COR-L47 (cell line): ENCODE data around the gene KCNJ14.

Source experiments
- DNase-seq: peaks from one replicate; lab custom pipeline; 2025; lab: John Stamatoyannopoulos, UW

Gene KCNJ14

GRCh38 chr19:48455171-48455907, at the start of gene KCNJ14:
KCNJ14 (plus strand) TSS chr19:48455574; CDS start chr19:48461725, 6,151 bp downstream.
- no peak for DNase-seq

GRCh38 chr19:48405850-48406249, 49.5 kb upstream of the KCNJ14 start:
- no peak for DNase-seq

- no peak for DNase-seq
Measured at GRCh38 chr19:48413879-48414587, 41.3 kb upstream of the KCNJ14 start.

- DNase-seq = no peak
Measured at GRCh38 chr19:48415395-48415794, 40.0 kb upstream of the KCNJ14 start.

GRCh38 chr19:48415806-48416221, 39.6 kb upstream of the KCNJ14 start:
- DNase-seq = no peak

- DNase-seq = no peak
Measured at GRCh38 chr19:48417421-48417820, 38.0 kb upstream of the KCNJ14 start.

- DNase-seq = no peak
Measured at GRCh38 chr19:48418317-48419064, 36.9 kb upstream of the KCNJ14 start.

- DNase-seq = no peak
Measured at GRCh38 chr19:48419158-48419920, 36.0 kb upstream of the KCNJ14 start.

- DNase-seq = no peak
Measured at GRCh38 chr19:48421548-48421947, 33.8 kb upstream of the KCNJ14 start.

- DNase-seq = no peak
Measured at GRCh38 chr19:48424694-48425219, 30.6 kb upstream of the KCNJ14 start.

- no peak for DNase-seq
Measured at GRCh38 chr19:48428670-48429069, 26.7 kb upstream of the KCNJ14 start.

- DNase-seq = no peak
Measured at GRCh38 chr19:48433337-48433736, 22.0 kb upstream of the KCNJ14 start.

- DNase-seq = no peak
Measured at GRCh38 chr19:48436586-48436985, 18.8 kb upstream of the KCNJ14 start.

GRCh38 chr19:48441360-48442050, 13.9 kb upstream of the KCNJ14 start:
- DNase-seq = no peak

GRCh38 chr19:48442116-48443035, 13.0 kb upstream of the KCNJ14 start:
- DNase-seq = no peak

- no peak for DNase-seq
Measured at GRCh38 chr19:48443256-48443655, 12.1 kb upstream of the KCNJ14 start.

- DNase-seq = no peak
Measured at GRCh38 chr19:48443731-48444128, 11.6 kb upstream of the KCNJ14 start.

GRCh38 chr19:48444129-48444935, 11.0 kb upstream of the KCNJ14 start:
- no peak for DNase-seq

GRCh38 chr19:48444936-48445200, 10.5 kb upstream of the KCNJ14 start:
- no peak for DNase-seq

GRCh38 chr19:48445256-48445605, 10.1 kb upstream of the KCNJ14 start:
- peak; percentile 91 for DNase-seq
